ENCODE measurements around the gene WDR83.
A peak's percentile ranks its signal among the peaks of the same experiment; 100 is the strongest.

Gene WDR83

GRCh38 chr19:12722566-12723380, 56.2 kb downstream of the WDR83 start (continued):
- TF ChIP-seq, protein P1, sequence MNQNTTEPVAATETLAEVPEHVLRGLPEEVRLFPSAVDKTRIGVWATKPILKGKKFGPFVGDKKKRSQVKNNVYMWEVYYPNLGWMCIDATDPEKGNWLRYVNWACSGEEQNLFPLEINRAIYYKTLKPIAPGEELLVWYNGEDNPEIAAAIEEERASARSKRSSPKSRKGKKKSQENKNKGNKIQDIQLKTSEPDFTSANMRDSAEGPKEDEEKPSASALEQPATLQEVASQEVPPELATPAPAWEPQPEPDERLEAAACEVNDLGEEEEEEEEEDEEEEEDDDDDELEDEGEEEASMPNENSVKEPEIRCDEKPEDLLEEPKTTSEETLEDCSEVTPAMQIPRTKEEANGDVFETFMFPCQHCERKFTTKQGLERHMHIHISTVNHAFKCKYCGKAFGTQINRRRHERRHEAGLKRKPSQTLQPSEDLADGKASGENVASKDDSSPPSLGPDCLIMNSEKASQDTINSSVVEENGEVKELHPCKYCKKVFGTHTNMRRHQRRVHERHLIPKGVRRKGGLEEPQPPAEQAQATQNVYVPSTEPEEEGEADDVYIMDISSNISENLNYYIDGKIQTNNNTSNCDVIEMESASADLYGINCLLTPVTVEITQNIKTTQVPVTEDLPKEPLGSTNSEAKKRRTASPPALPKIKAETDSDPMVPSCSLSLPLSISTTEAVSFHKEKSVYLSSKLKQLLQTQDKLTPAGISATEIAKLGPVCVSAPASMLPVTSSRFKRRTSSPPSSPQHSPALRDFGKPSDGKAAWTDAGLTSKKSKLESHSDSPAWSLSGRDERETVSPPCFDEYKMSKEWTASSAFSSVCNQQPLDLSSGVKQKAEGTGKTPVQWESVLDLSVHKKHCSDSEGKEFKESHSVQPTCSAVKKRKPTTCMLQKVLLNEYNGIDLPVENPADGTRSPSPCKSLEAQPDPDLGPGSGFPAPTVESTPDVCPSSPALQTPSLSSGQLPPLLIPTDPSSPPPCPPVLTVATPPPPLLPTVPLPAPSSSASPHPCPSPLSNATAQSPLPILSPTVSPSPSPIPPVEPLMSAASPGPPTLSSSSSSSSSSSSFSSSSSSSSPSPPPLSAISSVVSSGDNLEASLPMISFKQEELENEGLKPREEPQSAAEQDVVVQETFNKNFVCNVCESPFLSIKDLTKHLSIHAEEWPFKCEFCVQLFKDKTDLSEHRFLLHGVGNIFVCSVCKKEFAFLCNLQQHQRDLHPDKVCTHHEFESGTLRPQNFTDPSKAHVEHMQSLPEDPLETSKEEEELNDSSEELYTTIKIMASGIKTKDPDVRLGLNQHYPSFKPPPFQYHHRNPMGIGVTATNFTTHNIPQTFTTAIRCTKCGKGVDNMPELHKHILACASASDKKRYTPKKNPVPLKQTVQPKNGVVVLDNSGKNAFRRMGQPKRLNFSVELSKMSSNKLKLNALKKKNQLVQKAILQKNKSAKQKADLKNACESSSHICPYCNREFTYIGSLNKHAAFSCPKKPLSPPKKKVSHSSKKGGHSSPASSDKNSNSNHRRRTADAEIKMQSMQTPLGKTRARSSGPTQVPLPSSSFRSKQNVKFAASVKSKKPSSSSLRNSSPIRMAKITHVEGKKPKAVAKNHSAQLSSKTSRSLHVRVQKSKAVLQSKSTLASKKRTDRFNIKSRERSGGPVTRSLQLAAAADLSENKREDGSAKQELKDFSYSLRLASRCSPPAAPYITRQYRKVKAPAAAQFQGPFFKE (tag by site-specific recombination; IDR thresholded peaks at IDR 0.05; ENCODE audit: borderline replicate concordance): no peak
- no peak for TF ChIP-seq ZNF704 (tag by site-specific recombination; IDR thresholded peaks at IDR 0.05)
- no peak for TF ChIP-seq ZSCAN5A (tag by site-specific recombination; IDR thresholded peaks at IDR 0.05)
- TF ChIP-seq, protein P2, sequence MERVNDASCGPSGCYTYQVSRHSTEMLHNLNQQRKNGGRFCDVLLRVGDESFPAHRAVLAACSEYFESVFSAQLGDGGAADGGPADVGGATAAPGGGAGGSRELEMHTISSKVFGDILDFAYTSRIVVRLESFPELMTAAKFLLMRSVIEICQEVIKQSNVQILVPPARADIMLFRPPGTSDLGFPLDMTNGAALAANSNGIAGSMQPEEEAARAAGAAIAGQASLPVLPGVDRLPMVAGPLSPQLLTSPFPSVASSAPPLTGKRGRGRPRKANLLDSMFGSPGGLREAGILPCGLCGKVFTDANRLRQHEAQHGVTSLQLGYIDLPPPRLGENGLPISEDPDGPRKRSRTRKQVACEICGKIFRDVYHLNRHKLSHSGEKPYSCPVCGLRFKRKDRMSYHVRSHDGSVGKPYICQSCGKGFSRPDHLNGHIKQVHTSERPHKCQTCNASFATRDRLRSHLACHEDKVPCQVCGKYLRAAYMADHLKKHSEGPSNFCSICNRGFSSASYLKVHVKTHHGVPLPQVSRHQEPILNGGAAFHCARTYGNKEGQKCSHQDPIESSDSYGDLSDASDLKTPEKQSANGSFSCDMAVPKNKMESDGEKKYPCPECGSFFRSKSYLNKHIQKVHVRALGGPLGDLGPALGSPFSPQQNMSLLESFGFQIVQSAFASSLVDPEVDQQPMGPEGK (tag by site-specific recombination; IDR thresholded peaks at IDR 0.05): 0 out of 2 replicates have a peak, but pooled peaks have one; percentile 18
- peak; percentile 84 for TF ChIP-seq SP7 (tag by site-specific recombination; IDR thresholded peaks at IDR 0.05)
- 0 out of 2 replicates have a peak, but pooled peaks have one; percentile 40 for TF ChIP-seq REPIN1 (tag by site-specific recombination; IDR thresholded peaks at IDR 0.05; ENCODE audit: low read depth)
- TF ChIP-seq ZNF341 (tag by site-specific recombination; IDR thresholded peaks at IDR 0.05; ENCODE audit: low read depth): no peak
- no peak for TF ChIP-seq ZNF16 (tag by site-specific recombination; IDR thresholded peaks at IDR 0.05; ENCODE audit: low read depth)
- peak; percentile 48; the same call in 1 of the 2 replicates for TF ChIP-seq FEZF1 (tag by site-specific recombination; IDR thresholded peaks at IDR 0.05)
- no peak for TF ChIP-seq ZFP3 (tag by site-specific recombination; IDR thresholded peaks at IDR 0.05; ENCODE audit: low read depth)
- peak; percentile 68 for TF ChIP-seq ZBTB20 (tag by site-specific recombination; IDR thresholded peaks at IDR 0.05)
- peak; percentile 56 for TF ChIP-seq ZBTB17 (tag by site-specific recombination; IDR thresholded peaks at IDR 0.05)
- TF ChIP-seq ZNF175 (tag by site-specific recombination; IDR thresholded peaks at IDR 0.05): no peak
- no peak for TF ChIP-seq ZNF585B (tag by site-specific recombination; IDR thresholded peaks at IDR 0.05)
- no peak for TF ChIP-seq ZNF747 (tag by site-specific recombination; IDR thresholded peaks at IDR 0.05)
- no peak for TF ChIP-seq GLI2 (tag by site-specific recombination; IDR thresholded peaks at IDR 0.05; ENCODE audit: borderline replicate concordance, low read depth)
- peak; percentile 61; the same call in 1 of the 2 replicates for TF ChIP-seq ZNF2 (tag by site-specific recombination; IDR thresholded peaks at IDR 0.05)
- no peak; the same call in 1 of the 2 replicates for TF ChIP-seq ZFHX2 (tag by site-specific recombination; conservative IDR thresholded peaks at IDR 0.05)
- no peak for TF ChIP-seq SCRT1 (tag by site-specific recombination; IDR thresholded peaks at IDR 0.05; ENCODE audit: borderline replicate concordance)
- no peak for TF ChIP-seq ZNF658 (tag by site-specific recombination; IDR thresholded peaks at IDR 0.05)
- TF ChIP-seq, protein P3, sequence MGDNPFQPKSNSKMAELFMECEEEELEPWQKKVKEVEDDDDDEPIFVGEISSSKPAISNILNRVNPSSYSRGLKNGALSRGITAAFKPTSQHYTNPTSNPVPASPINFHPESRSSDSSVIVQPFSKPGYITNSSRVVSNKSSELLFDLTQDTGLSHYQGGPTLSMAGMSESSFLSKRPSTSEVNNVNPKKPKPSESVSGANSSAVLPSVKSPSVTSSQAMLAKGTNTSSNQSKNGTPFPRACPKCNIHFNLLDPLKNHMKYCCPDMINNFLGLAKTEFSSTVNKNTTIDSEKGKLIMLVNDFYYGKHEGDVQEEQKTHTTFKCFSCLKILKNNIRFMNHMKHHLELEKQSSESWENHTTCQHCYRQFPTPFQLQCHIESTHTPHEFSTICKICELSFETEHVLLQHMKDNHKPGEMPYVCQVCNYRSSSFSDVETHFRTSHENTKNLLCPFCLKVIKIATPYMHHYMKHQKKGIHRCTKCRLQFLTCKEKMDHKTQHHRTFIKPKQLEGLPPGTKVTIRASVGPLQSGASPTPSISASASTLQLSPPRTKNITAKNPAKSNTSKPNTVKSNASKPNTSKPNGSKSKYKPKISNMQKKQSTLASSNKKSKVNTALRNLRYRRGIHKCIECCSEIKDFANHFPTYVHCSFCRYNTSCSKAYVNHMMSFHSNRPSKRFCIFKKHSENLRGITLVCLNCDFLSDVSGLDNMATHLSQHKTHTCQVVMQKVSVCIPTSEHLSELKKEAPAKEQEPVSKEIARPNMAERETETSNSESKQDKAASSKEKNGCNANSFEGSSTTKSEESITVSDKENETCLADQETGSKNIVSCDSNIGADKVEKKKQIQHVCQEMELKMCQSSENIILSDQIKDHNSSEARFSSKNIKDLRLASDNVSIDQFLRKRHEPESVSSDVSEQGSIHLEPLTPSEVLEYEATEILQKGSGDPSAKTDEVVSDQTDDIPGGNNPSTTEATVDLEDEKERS (tag by site-specific recombination; IDR thresholded peaks at IDR 0.05): no peak
- TF ChIP-seq ZBTB21 (tag by site-specific recombination; IDR thresholded peaks at IDR 0.05): peak; percentile 77
- no peak for TF ChIP-seq ZNF548 (tag by site-specific recombination; IDR thresholded peaks at IDR 0.05)
- TF ChIP-seq ZFP37 (tag by site-specific recombination; IDR thresholded peaks at IDR 0.05): no peak
- TF ChIP-seq, protein P4, sequence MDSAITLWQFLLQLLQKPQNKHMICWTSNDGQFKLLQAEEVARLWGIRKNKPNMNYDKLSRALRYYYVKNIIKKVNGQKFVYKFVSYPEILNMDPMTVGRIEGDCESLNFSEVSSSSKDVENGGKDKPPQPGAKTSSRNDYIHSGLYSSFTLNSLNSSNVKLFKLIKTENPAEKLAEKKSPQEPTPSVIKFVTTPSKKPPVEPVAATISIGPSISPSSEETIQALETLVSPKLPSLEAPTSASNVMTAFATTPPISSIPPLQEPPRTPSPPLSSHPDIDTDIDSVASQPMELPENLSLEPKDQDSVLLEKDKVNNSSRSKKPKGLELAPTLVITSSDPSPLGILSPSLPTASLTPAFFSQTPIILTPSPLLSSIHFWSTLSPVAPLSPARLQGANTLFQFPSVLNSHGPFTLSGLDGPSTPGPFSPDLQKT (IDR thresholded peaks at IDR 0.05; ENCODE audit: borderline replicate concordance, low read depth, low read length): no peak

Measured in HEK293 (cell line).